Nephron (organoid): Measurements from ENCODE around the gene COX7B.
"Not testable (repeated sequence)": the region's sequence is repeated elsewhere in the genome, so short reads cannot be mapped to it uniquely, and the experiment has no call there.

Source experiments
- H3K27ac Mint-ChIP-seq, 3 experiments: 2 replicates each; pipeline ENCODE4 v1.8.0; 2020; ENCODE audit warnings: mixed read lengths in 3 of 3, mild to moderate bottlenecking in 2 of 3, moderate library complexity in 1 of 3
- H3K27me3 Mint-ChIP-seq: 2 replicates; pipeline ENCODE4 v1.8.0; 2021; ENCODE audit warnings: low read depth, mild to moderate bottlenecking, moderate library complexity, mixed read lengths
- H3K36me3 Mint-ChIP-seq: 2 replicates; pipeline ENCODE4 v1.8.0; 2020; ENCODE audit warnings: low read depth, mixed read lengths
- H3K4me1 Mint-ChIP-seq: 2 replicates; pipeline ENCODE4 v1.8.0; 2020; ENCODE audit warnings: mixed read lengths
- H3K4me3 Mint-ChIP-seq, 3 experiments: 2 replicates each; pipeline ENCODE4 v1.8.0; 2020; ENCODE audit warnings: mild to moderate bottlenecking in 3 of 3, mixed read lengths in 3 of 3, moderate library complexity in 2 of 3
- H3K9me3 Mint-ChIP-seq: 2 replicates; pipeline ENCODE4 v1.8.0; 2020; ENCODE audit warnings: mixed read lengths
- CTCF ChIP-seq, 3 experiments: fragments of 200-600 bp; sonication (generic); IDR thresholded peaks; one replicate each; pipeline ENCODE4 v1.5.0; 2021; ENCODE audit warnings: antibody characterized with exemption in 3 of 3; ENCODE audit not compliant: unreplicated experiment in 3 of 3

The COX7B gene

GRCh38 chrX:77899081-77899828 lies at the start of gene COX7B:
TSS of gene COX7B (plus strand) at chrX:77899468. CDS start at chrX:77899554, 86 bp downstream.
- Mint-ChIP-seq H3K4me1 (no peaks in the 10 kb centered on the region), H3K36me3 (peaks cover 24% of the 10 kb centered on the region), H3K27ac (peak within 1 kb of the TSS; percentile 93 to 100 (median 95)), H3K9me3 (peaks cover 7% of the 10 kb centered on the region), H3K27me3 (no peaks in the 10 kb centered on the region), H3K4me3 (peak within 1 kb of the TSS; percentile 88 to 93 (median 92))
- TF ChIP-seq CTCF (IDR thresholded peaks at IDR 0.05; ENCODE audit: unreplicated experiment in 3 of 3), result peak; percentile 27 to 54 (median 30)

- Mint-ChIP-seq H3K27me3 (no peaks in the 10 kb centered on the region), H3K36me3 (peaks cover 24% of the 10 kb centered on the region), H3K27ac (no peak overlapping the region), H3K4me3 (no peak overlapping the region), H3K4me1 (no peaks in the 10 kb centered on the region), H3K9me3 (peaks cover 10% of the 10 kb centered on the region)
- no peak for TF ChIP-seq CTCF (IDR thresholded peaks at IDR 0.05; ENCODE audit: unreplicated experiment in 3 of 3)
These were observed 23.9 kb upstream of the COX7B start for GRCh38 chrX:77875372-77875771.

GRCh38 chrX:77881418-77881817 lies 17.9 kb upstream of the COX7B start:
- H3K27me3 Mint-ChIP-seq, H3K27ac Mint-ChIP-seq, H3K4me1 Mint-ChIP-seq, H3K9me3 Mint-ChIP-seq, H3K36me3 Mint-ChIP-seq, H3K4me3 Mint-ChIP-seq: not testable (repeated sequence)

GRCh38 chrX:77892887-77893286 lies 6.4 kb upstream of the COX7B start:
- Mint-ChIP-seq H3K4me3 (peak overlapping the region; percentile 40 to 67 (median 49)), H3K36me3 (peaks cover 6% of the 10 kb centered on the region), H3K27ac (no peak overlapping the region), H3K4me1 (peaks cover 5% of the 10 kb centered on the region), H3K27me3 (no peaks in the 10 kb centered on the region), H3K9me3 (peaks cover 7% of the 10 kb centered on the region)
- TF ChIP-seq CTCF (IDR thresholded peaks at IDR 0.05; ENCODE audit: unreplicated experiment in 3 of 3), result no peak

- Mint-ChIP-seq H3K4me3 (peak overlapping the region; percentile 51 to 98 (median 90)), H3K27ac (no peak overlapping the region), H3K4me1 (peaks cover 5% of the 10 kb centered on the region), H3K27me3 (no peaks in the 10 kb centered on the region), H3K36me3 (peaks cover 6% of the 10 kb centered on the region), H3K9me3 (peaks cover 7% of the 10 kb centered on the region)
- no peak for TF ChIP-seq CTCF (IDR thresholded peaks at IDR 0.05; ENCODE audit: unreplicated experiment in 3 of 3)
These were observed 5.6 kb upstream of the COX7B start for GRCh38 chrX:77893713-77894112.

- Mint-ChIP-seq H3K4me1 (peaks cover 5% of the 10 kb centered on the region), H3K9me3 (peaks cover 7% of the 10 kb centered on the region), H3K36me3 (peaks cover 1% of the 10 kb centered on the region), H3K27me3 (no peaks in the 10 kb centered on the region), H3K27ac (peak within 1 kb of the TSS; percentile 94 to 100 (median 99)), H3K4me3 (peak within 1 kb of the TSS; percentile 90 to 98 (median 90))
- no peak for TF ChIP-seq CTCF (IDR thresholded peaks at IDR 0.05; ENCODE audit: unreplicated experiment in 3 of 3)
These were observed 4.1 kb upstream of the COX7B start, which contains the start of gene MAGT1 for GRCh38 chrX:77894921-77895886. TSS of gene MAGT1 (minus strand) at chrX:77895435. CDS start at chrX:77895410, 25 bp downstream.
